GM20431 (cell line): Measurements from ENCODE around the gene RGPD3.
"Not testable (repeated sequence)": the region's sequence is repeated elsewhere in the genome, so short reads cannot be mapped to it uniquely, and the experiment has no call there.

Experiments used
- in situ Hi-C: fragments of 300-500 bp; cut with MseI, MboI; formaldehyde crosslinking; loops from one replicate; pipeline ENCODE4 v1.15.0; 2020; ENCODE audit warnings: low sequenced_read_pairs; ENCODE audit not compliant: unreplicated experiment

Gene RGPD3

GRCh38 chr2:106468107-106468506 lies at the start of gene RGPD3:
TSS of gene RGPD3 (minus strand) at chr2:106468413. CDS start at chr2:106468288, 125 bp downstream.
- in situ Hi-C loops = not testable (repeated sequence)

- in situ Hi-C loops = no loop called here
Observed at GRCh38 chr2:106517329-106517728, 49.1 kb upstream of the RGPD3 start.

- in situ Hi-C loops = no loop called here
Observed at GRCh38 chr2:106516864-106517263, 48.7 kb upstream of the RGPD3 start.

GRCh38 chr2:106516436-106516835 lies 48.2 kb upstream of the RGPD3 start:
- in situ Hi-C loops = no loop called here

GRCh38 chr2:106514827-106515226 lies 46.6 kb upstream of the RGPD3 start:
- in situ Hi-C loops = not testable (repeated sequence)

- in situ Hi-C loops = not testable (repeated sequence)
Observed at GRCh38 chr2:106513391-106513790, 45.2 kb upstream of the RGPD3 start.

GRCh38 chr2:106511934-106512333 lies 43.7 kb upstream of the RGPD3 start:
- in situ Hi-C loops = not testable (repeated sequence)

GRCh38 chr2:106511476-106511901 lies 43.3 kb upstream of the RGPD3 start:
- in situ Hi-C loops = not testable (repeated sequence)

GRCh38 chr2:106510791-106511190 lies 42.6 kb upstream of the RGPD3 start:
- in situ Hi-C loops = not testable (repeated sequence)

- in situ Hi-C loops = not testable (repeated sequence)
Observed at GRCh38 chr2:106509374-106509770, 41.2 kb upstream of the RGPD3 start.

GRCh38 chr2:106508660-106509373 lies 40.6 kb upstream of the RGPD3 start:
- in situ Hi-C loops = not testable (repeated sequence)

- in situ Hi-C loops = not testable (repeated sequence)
Observed at GRCh38 chr2:106506002-106506687, 37.9 kb upstream of the RGPD3 start.

- in situ Hi-C loops = not testable (repeated sequence)
Observed at GRCh38 chr2:106504787-106505186, 36.6 kb upstream of the RGPD3 start.

- in situ Hi-C loops = not testable (repeated sequence)
Observed at GRCh38 chr2:106504192-106504591, 36.0 kb upstream of the RGPD3 start.

GRCh38 chr2:106502351-106502750 lies 34.1 kb upstream of the RGPD3 start:
- in situ Hi-C loops = not testable (repeated sequence)

GRCh38 chr2:106500350-106500749 lies 32.1 kb upstream of the RGPD3 start:
- in situ Hi-C loops = not testable (repeated sequence)

- in situ Hi-C loops = not testable (repeated sequence)
Observed at GRCh38 chr2:106498549-106498948, 30.3 kb upstream of the RGPD3 start.

- in situ Hi-C loops = not testable (repeated sequence)
Observed at GRCh38 chr2:106492913-106493312, 24.7 kb upstream of the RGPD3 start.

GRCh38 chr2:106492399-106492798 lies 24.2 kb upstream of the RGPD3 start:
- in situ Hi-C loops = not testable (repeated sequence)

GRCh38 chr2:106489701-106490100 lies 21.5 kb upstream of the RGPD3 start:
- in situ Hi-C loops = not testable (repeated sequence)

- in situ Hi-C loops = not testable (repeated sequence)
Observed at GRCh38 chr2:106487386-106488191, 19.4 kb upstream of the RGPD3 start.
